Measurements from ENCODE around the gene ANKRD44.
"Not testable (repeated sequence)": the region's sequence is repeated elsewhere in the genome, so short reads cannot be mapped to it uniquely, and the experiment has no call there.

ANKRD44 gene

GRCh38 chr2:197069958-197070357 is 240.6 kb downstream of the ANKRD44 start:
- Mint-ChIP-seq H3K27me3 (ENCODE audit: low read depth) (no peaks in the 10 kb centered on the region), H3K27ac (no peak overlapping the region), H3K9me3 (peaks cover 4% of the 10 kb centered on the region), H3K4me1 (ENCODE audit: low read depth) (peaks cover 28% of the 10 kb centered on the region), H3K36me3 (ENCODE audit: low read depth) (peaks cover 74% of the 10 kb centered on the region), H3K4me3 (no peak overlapping the region)

- peak overlapping the region; percentile 62 for H3K27ac Mint-ChIP-seq
- peaks cover 62% of the 10 kb centered on the region for H3K36me3 Mint-ChIP-seq (ENCODE audit: low read depth)
- H3K4me1 Mint-ChIP-seq (ENCODE audit: low read depth), result peaks cover 30% of the 10 kb centered on the region
- not testable (repeated sequence) for H3K27me3 Mint-ChIP-seq (ENCODE audit: low read depth); H3K9me3 Mint-ChIP-seq; H3K4me3 Mint-ChIP-seq
These were observed 248.0 kb downstream of the ANKRD44 start for GRCh38 chr2:197062574-197062973.

- peak overlapping the region; percentile 6 for H3K27ac Mint-ChIP-seq
These were observed 251.1 kb downstream of the ANKRD44 start for GRCh38 chr2:197059477-197059876.

GRCh38 chr2:197058777-197059300 is 251.7 kb downstream of the ANKRD44 start:
- H3K4me3 Mint-ChIP-seq, result no peak overlapping the region
- H3K27ac Mint-ChIP-seq, result no peak overlapping the region
- H3K27me3 Mint-ChIP-seq (ENCODE audit: low read depth), result no peaks in the 10 kb centered on the region
- peaks cover 27% of the 10 kb centered on the region for H3K9me3 Mint-ChIP-seq
- H3K4me1 Mint-ChIP-seq (ENCODE audit: low read depth), result peaks cover 23% of the 10 kb centered on the region
- H3K36me3 Mint-ChIP-seq (ENCODE audit: low read depth), result peaks cover 64% of the 10 kb centered on the region

More at GRCh38 chr2:197059477-197059876, 251.1 kb downstream of the ANKRD44 start:
- H3K27me3 Mint-ChIP-seq (ENCODE audit: low read depth), result no peaks in the 10 kb centered on the region
- H3K4me3 Mint-ChIP-seq, result no peak overlapping the region
- H3K36me3 Mint-ChIP-seq (ENCODE audit: low read depth), result peaks cover 65% of the 10 kb centered on the region
- peaks cover 26% of the 10 kb centered on the region for H3K9me3 Mint-ChIP-seq
- H3K4me1 Mint-ChIP-seq (ENCODE audit: low read depth), result peaks cover 26% of the 10 kb centered on the region

- Mint-ChIP-seq H3K27me3 (ENCODE audit: low read depth) (no peaks in the 10 kb centered on the region), H3K4me3 (no peak overlapping the region), H3K4me1 (ENCODE audit: low read depth) (peaks cover 17% of the 10 kb centered on the region), H3K36me3 (ENCODE audit: low read depth) (peaks cover 63% of the 10 kb centered on the region), H3K9me3 (peaks cover 29% of the 10 kb centered on the region), H3K27ac (no peak overlapping the region)
These were observed 252.6 kb downstream of the ANKRD44 start for GRCh38 chr2:197057959-197058358.

- Mint-ChIP-seq H3K4me3 (no peak overlapping the region), H3K4me1 (ENCODE audit: low read depth) (peaks cover 14% of the 10 kb centered on the region), H3K27me3 (ENCODE audit: low read depth) (no peaks in the 10 kb centered on the region), H3K36me3 (ENCODE audit: low read depth) (peaks cover 72% of the 10 kb centered on the region), H3K9me3 (peaks cover 31% of the 10 kb centered on the region), H3K27ac (no peak overlapping the region)
These were observed 255.5 kb downstream of the ANKRD44 start for GRCh38 chr2:197055045-197055444.

- Mint-ChIP-seq H3K4me1 (ENCODE audit: low read depth) (peaks cover 14% of the 10 kb centered on the region), H3K36me3 (ENCODE audit: low read depth) (peaks cover 78% of the 10 kb centered on the region), H3K4me3 (no peak overlapping the region), H3K27ac (no peak overlapping the region), H3K27me3 (ENCODE audit: low read depth) (no peaks in the 10 kb centered on the region), H3K9me3 (peaks cover 35% of the 10 kb centered on the region)
These were observed 256.1 kb downstream of the ANKRD44 start for GRCh38 chr2:197054437-197054836.

- Mint-ChIP-seq H3K27ac (peak overlapping the region; percentile 17), H3K9me3 (peaks cover 35% of the 10 kb centered on the region), H3K4me1 (ENCODE audit: low read depth) (peaks cover 14% of the 10 kb centered on the region), H3K27me3 (ENCODE audit: low read depth) (no peaks in the 10 kb centered on the region), H3K4me3 (no peak overlapping the region), H3K36me3 (ENCODE audit: low read depth) (peaks cover 84% of the 10 kb centered on the region)
These were observed 258.2 kb downstream of the ANKRD44 start for GRCh38 chr2:197052356-197052755.

- Mint-ChIP-seq H3K4me1 (ENCODE audit: low read depth) (peaks cover 19% of the 10 kb centered on the region), H3K36me3 (ENCODE audit: low read depth) (peaks cover 45% of the 10 kb centered on the region), H3K4me3 (no peak overlapping the region), H3K9me3 (peaks cover 4% of the 10 kb centered on the region), H3K27ac (peak overlapping the region; percentile 34), H3K27me3 (ENCODE audit: low read depth) (no peaks in the 10 kb centered on the region)
These were observed 265.5 kb downstream of the ANKRD44 start for GRCh38 chr2:197045115-197045514.

GRCh38 chr2:197042739-197043196 is 267.8 kb downstream of the ANKRD44 start:
- Mint-ChIP-seq H3K27me3 (ENCODE audit: low read depth) (no peaks in the 10 kb centered on the region), H3K27ac (peak overlapping the region; percentile 34), H3K9me3 (no peaks in the 10 kb centered on the region), H3K4me1 (ENCODE audit: low read depth) (peaks cover 25% of the 10 kb centered on the region), H3K36me3 (ENCODE audit: low read depth) (peaks cover 38% of the 10 kb centered on the region), H3K4me3 (no peak overlapping the region)

GRCh38 chr2:197037863-197038398 is 272.6 kb downstream of the ANKRD44 start:
- Mint-ChIP-seq H3K9me3 (peaks cover 3% of the 10 kb centered on the region), H3K36me3 (ENCODE audit: low read depth) (peaks cover 56% of the 10 kb centered on the region), H3K27ac (peak overlapping the region; percentile 46), H3K27me3 (ENCODE audit: low read depth) (no peaks in the 10 kb centered on the region), H3K4me1 (ENCODE audit: low read depth) (peaks cover 24% of the 10 kb centered on the region), H3K4me3 (no peak overlapping the region)

GRCh38 chr2:197035002-197035401 is 275.6 kb downstream of the ANKRD44 start:
- no peak overlapping the region for H3K4me3 Mint-ChIP-seq
- peaks cover 7% of the 10 kb centered on the region for H3K9me3 Mint-ChIP-seq
- peaks cover 56% of the 10 kb centered on the region for H3K36me3 Mint-ChIP-seq (ENCODE audit: low read depth)
- peaks cover 22% of the 10 kb centered on the region for H3K4me1 Mint-ChIP-seq (ENCODE audit: low read depth)
- H3K27me3 Mint-ChIP-seq (ENCODE audit: low read depth), result no peaks in the 10 kb centered on the region
- H3K27ac Mint-ChIP-seq, result no peak overlapping the region

GRCh38 chr2:197034292-197034691 is 276.3 kb downstream of the ANKRD44 start:
- H3K27ac Mint-ChIP-seq, result no peak overlapping the region

GRCh38 chr2:197033222-197033621 is 277.4 kb downstream of the ANKRD44 start:
- Mint-ChIP-seq H3K4me3 (no peak overlapping the region), H3K4me1 (ENCODE audit: low read depth) (peaks cover 30% of the 10 kb centered on the region), H3K36me3 (ENCODE audit: low read depth) (peaks cover 61% of the 10 kb centered on the region), H3K9me3 (peaks cover 7% of the 10 kb centered on the region), H3K27ac (no peak overlapping the region), H3K27me3 (ENCODE audit: low read depth) (no peaks in the 10 kb centered on the region)

More at GRCh38 chr2:197034292-197034691, 276.3 kb downstream of the ANKRD44 start:
- Mint-ChIP-seq H3K9me3 (peaks cover 7% of the 10 kb centered on the region), H3K4me1 (ENCODE audit: low read depth) (peaks cover 25% of the 10 kb centered on the region), H3K4me3 (no peak overlapping the region), H3K27me3 (ENCODE audit: low read depth) (no peaks in the 10 kb centered on the region), H3K36me3 (ENCODE audit: low read depth) (peaks cover 60% of the 10 kb centered on the region)

GRCh38 chr2:197031803-197032202 is 278.8 kb downstream of the ANKRD44 start:
- Mint-ChIP-seq H3K27ac (no peak overlapping the region), H3K4me3 (no peak overlapping the region), H3K9me3 (peaks cover 7% of the 10 kb centered on the region), H3K4me1 (ENCODE audit: low read depth) (peaks cover 30% of the 10 kb centered on the region), H3K36me3 (ENCODE audit: low read depth) (peaks cover 60% of the 10 kb centered on the region), H3K27me3 (ENCODE audit: low read depth) (no peaks in the 10 kb centered on the region)
